ENCODE measurements around the gene ACACA.

Gene ACACA

GRCh38 chr17:37344519-37344918 is 62.1 kb downstream of the ACACA start:
- H3K4me1 ChIP-seq (ENCODE audit: insufficient read depth, low read length) = no peaks in the 10 kb centered on the region
- peaks cover 3% of the 10 kb centered on the region; the same call in 1 of the 2 replicates for H3K36me3 ChIP-seq (ENCODE audit: insufficient read depth, low read length)
- H3K9ac ChIP-seq (ENCODE audit: low read depth, low read length) = no peak overlapping the region
- H3K9me3 ChIP-seq (ENCODE audit: control insufficient read depth, insufficient read depth, low read length) = peaks cover 8% of the 10 kb centered on the region

- Histone ChIP-seq H3K36me3 (ENCODE audit: insufficient read depth, low read length) (peaks cover 3% of the 10 kb centered on the region; the same call in 1 of the 2 replicates), H3K4me1 (ENCODE audit: insufficient read depth, low read length) (no peaks in the 10 kb centered on the region), H3K9ac (ENCODE audit: low read depth, low read length) (no peak overlapping the region), H3K9me3 (ENCODE audit: control insufficient read depth, insufficient read depth, low read length) (peaks cover 8% of the 10 kb centered on the region)
Observed at GRCh38 chr17:37342589-37342988, 64.0 kb downstream of the ACACA start.

- H3K4me1 ChIP-seq (ENCODE audit: insufficient read depth, low read length) = no peaks in the 10 kb centered on the region; the same call in 1 of the 2 replicates
- H3K9me3 ChIP-seq (ENCODE audit: control insufficient read depth, insufficient read depth, low read length) = no peaks in the 10 kb centered on the region
- H3K36me3 ChIP-seq (ENCODE audit: insufficient read depth, low read length) = peaks cover 3% of the 10 kb centered on the region; the same call in 1 of the 2 replicates
- no peak overlapping the region for H3K9ac ChIP-seq (ENCODE audit: low read depth, low read length)
Observed at GRCh38 chr17:37340804-37341203, 65.8 kb downstream of the ACACA start.

DNA sequence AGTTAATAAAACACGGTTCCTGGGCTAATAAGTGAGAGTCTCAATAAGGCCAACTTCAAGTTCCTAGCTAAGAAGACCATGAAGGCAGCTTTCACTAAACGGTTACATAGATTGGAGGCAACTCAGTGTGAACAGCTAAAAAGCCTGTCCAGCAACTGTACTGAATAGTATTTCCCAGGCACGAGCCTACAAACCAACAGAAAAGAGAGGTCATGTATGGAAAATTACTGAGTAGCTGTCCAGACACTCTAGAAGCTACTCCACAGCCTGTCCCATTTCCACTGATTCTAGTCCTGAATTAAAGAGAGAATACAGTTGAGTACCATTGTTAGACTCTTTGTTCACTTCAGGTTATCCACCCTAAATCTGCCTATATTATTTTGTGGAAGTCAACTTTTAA is 67.3 kb downstream of the ACACA start:
- H3K4me1 ChIP-seq (ENCODE audit: insufficient read depth, low read length) = no peaks in the 10 kb centered on the region; the same call in 1 of the 2 replicates
- H3K9ac ChIP-seq (ENCODE audit: low read depth, low read length) = no peak overlapping the region
- no peaks in the 10 kb centered on the region; the same call in 1 of the 2 replicates for H3K36me3 ChIP-seq (ENCODE audit: insufficient read depth, low read length)
- H3K9me3 ChIP-seq (ENCODE audit: control insufficient read depth, insufficient read depth, low read length) = no peaks in the 10 kb centered on the region

- Histone ChIP-seq H3K4me1 (ENCODE audit: insufficient read depth, low read length) (no peaks in the 10 kb centered on the region; the same call in 1 of the 2 replicates), H3K36me3 (ENCODE audit: insufficient read depth, low read length) (no peaks in the 10 kb centered on the region; the same call in 1 of the 2 replicates), H3K9ac (ENCODE audit: low read depth, low read length) (no peak overlapping the region), H3K9me3 (ENCODE audit: control insufficient read depth, insufficient read depth, low read length) (no peaks in the 10 kb centered on the region)
Observed at GRCh38 chr17:37338847-37339246, 67.8 kb downstream of the ACACA start.

DNA sequence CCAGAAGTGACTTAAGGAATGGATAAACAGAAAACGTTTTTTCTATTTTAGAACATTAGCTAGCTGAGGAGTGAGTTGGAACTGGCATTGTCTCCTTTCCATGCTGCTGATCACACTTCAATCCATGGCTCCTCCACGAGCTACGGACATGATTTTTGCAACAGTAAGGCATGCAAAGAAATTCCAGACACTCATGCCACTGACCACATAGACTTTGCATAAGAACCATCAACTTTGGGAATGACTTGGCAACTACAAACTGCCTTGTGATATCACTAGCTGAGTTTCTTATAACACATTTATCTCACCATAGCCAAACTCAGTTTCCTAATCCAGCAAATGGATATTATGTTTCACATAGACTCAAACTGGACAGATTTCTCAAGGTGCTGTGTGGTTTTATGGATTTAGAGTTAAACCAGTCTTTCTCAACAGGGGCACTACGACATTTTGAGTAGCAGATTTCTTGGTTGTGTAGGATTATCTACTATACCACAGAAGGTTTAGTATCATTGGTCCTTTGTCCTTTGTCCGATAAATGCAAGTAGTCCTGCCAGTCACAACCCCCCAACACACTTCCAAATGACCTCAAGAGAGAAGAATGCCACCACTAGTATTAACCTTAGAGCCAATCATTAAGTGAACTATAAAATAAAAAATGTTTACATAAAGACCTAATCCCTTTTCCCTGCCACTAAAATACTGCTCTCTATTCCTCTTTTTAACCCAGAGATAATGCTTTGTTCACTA is 79.1 kb downstream of the ACACA start:
- no peak overlapping the region for H3K9ac ChIP-seq (ENCODE audit: low read depth, low read length)
- peaks cover 16% of the 10 kb centered on the region; the same call in 1 of the 2 replicates for H3K36me3 ChIP-seq (ENCODE audit: insufficient read depth, low read length)
- H3K4me1 ChIP-seq (ENCODE audit: insufficient read depth, low read length) = no peaks in the 10 kb centered on the region
- no peaks in the 10 kb centered on the region for H3K9me3 ChIP-seq (ENCODE audit: control insufficient read depth, insufficient read depth, low read length)

DNA sequence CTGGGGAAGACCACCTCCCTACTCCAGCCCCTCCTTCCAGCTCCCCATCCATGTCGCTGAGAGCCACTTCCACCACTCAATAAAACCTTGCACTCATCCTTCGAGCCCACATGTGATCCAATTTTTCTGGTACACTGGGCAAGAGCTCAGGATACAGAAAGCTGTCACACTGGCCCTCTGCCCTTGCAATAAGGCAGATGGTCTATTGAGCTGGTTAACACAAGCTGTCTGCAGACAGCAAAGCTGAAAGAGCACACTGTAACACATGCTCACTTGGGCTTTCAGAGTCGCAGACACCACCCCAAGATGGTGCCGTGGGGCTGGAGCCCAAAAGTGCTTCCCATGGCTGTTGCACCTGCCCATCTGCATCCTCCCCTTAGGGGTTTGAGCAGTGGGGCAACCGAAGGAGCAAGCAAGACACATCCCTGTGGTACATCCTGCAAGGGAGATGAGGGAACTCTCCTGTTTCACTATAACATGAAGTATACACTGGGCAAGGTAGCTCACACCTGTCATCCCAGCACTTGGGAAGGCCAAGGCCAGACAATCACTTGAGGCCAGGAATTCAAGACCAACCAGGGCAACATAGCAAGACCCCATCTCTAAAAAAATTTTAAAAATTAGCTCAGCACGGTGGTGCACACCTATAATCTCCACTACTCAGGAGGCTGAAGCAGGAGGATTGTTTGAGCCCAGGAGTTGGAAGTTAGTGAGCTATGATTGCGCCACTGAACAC is 83.6 kb downstream of the ACACA start:
- Histone ChIP-seq H3K36me3 (ENCODE audit: insufficient read depth, low read length) (no peaks in the 10 kb centered on the region), H3K9me3 (ENCODE audit: control insufficient read depth, insufficient read depth, low read length) (no peaks in the 10 kb centered on the region), H3K9ac (ENCODE audit: low read depth, low read length) (no peak overlapping the region), H3K4me1 (ENCODE audit: insufficient read depth, low read length) (no peaks in the 10 kb centered on the region)

- Histone ChIP-seq H3K9me3 (ENCODE audit: control insufficient read depth, insufficient read depth, low read length) (no peaks in the 10 kb centered on the region), H3K4me1 (ENCODE audit: insufficient read depth, low read length) (no peaks in the 10 kb centered on the region), H3K36me3 (ENCODE audit: insufficient read depth, low read length) (no peaks in the 10 kb centered on the region), H3K9ac (ENCODE audit: low read depth, low read length) (no peak overlapping the region)
Observed at GRCh38 chr17:37322106-37322505, 84.5 kb downstream of the ACACA start.

DNA sequence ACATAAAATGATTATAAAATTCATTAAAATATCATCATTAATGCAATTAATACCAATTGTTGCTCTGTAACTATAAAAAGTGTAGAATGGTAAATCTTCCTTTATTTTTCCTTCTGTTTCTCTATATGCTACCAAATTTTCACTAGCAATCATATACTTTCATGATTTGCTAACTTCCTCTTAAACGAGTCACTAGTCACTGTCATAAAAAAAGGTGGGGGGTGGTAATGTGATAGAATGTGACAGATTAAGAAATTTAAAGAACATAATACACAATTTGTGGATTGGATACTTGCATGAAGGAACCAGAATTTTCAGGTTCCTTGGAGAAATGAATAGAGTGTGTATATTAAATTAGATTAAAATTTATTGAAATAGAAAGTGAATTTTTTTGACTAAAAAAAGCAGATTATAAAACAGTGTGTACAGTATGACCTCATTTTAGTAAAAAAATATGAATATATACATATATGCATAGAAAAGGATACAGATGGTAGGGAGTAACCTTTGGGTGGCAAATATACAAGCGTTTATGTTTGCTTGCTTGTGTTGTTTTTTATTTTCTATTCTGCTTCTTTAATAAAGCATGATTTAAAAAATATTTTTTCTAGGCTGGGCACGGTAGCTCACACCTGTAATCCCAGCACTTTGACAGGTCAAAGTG is 87.6 kb downstream of the ACACA start:
- Histone ChIP-seq H3K9ac (ENCODE audit: low read depth, low read length) (no peak overlapping the region), H3K4me1 (ENCODE audit: insufficient read depth, low read length) (no peaks in the 10 kb centered on the region), H3K9me3 (ENCODE audit: control insufficient read depth, insufficient read depth, low read length) (no peaks in the 10 kb centered on the region), H3K36me3 (ENCODE audit: insufficient read depth, low read length) (peaks cover 6% of the 10 kb centered on the region; the same call in 1 of the 2 replicates)

GRCh38 chr17:37317867-37318266 is 88.8 kb downstream of the ACACA start:
- Histone ChIP-seq H3K9me3 (ENCODE audit: control insufficient read depth, insufficient read depth, low read length) (no peaks in the 10 kb centered on the region), H3K9ac (ENCODE audit: low read depth, low read length) (no peak overlapping the region), H3K36me3 (ENCODE audit: insufficient read depth, low read length) (peaks cover 6% of the 10 kb centered on the region; the same call in 1 of the 2 replicates), H3K4me1 (ENCODE audit: insufficient read depth, low read length) (no peaks in the 10 kb centered on the region)

GRCh38 chr17:37315601-37316000 is 91.0 kb downstream of the ACACA start:
- Histone ChIP-seq H3K4me1 (ENCODE audit: insufficient read depth, low read length) (peaks cover 3% of the 10 kb centered on the region; the same call in 1 of the 2 replicates), H3K9me3 (ENCODE audit: control insufficient read depth, insufficient read depth, low read length) (no peaks in the 10 kb centered on the region), H3K36me3 (ENCODE audit: insufficient read depth, low read length) (peaks cover 6% of the 10 kb centered on the region; the same call in 1 of the 2 replicates), H3K9ac (ENCODE audit: low read depth, low read length) (no peak overlapping the region)

GRCh38 chr17:37312137-37312923 is 94.3 kb downstream of the ACACA start:
- peaks cover 6% of the 10 kb centered on the region; the same call in 1 of the 2 replicates for H3K36me3 ChIP-seq (ENCODE audit: insufficient read depth, low read length)

GRCh38 chr17:37310940-37311339 is 95.7 kb downstream of the ACACA start:
- H3K9ac ChIP-seq (ENCODE audit: low read depth, low read length) = no peak overlapping the region
- peaks cover 3% of the 10 kb centered on the region; the same call in 1 of the 2 replicates for H3K4me1 ChIP-seq (ENCODE audit: insufficient read depth, low read length)
- no peaks in the 10 kb centered on the region for H3K9me3 ChIP-seq (ENCODE audit: control insufficient read depth, insufficient read depth, low read length)
- H3K36me3 ChIP-seq (ENCODE audit: insufficient read depth, low read length) = peaks cover 6% of the 10 kb centered on the region; the same call in 1 of the 2 replicates

More at GRCh38 chr17:37312137-37312923, 94.3 kb downstream of the ACACA start:
- no peak overlapping the region for H3K9ac ChIP-seq (ENCODE audit: low read depth, low read length)
- H3K9me3 ChIP-seq (ENCODE audit: control insufficient read depth, insufficient read depth, low read length) = no peaks in the 10 kb centered on the region
- peaks cover 3% of the 10 kb centered on the region; the same call in 1 of the 2 replicates for H3K4me1 ChIP-seq (ENCODE audit: insufficient read depth, low read length)

All from ES-I3 (cell line).